Measurements from ENCODE around the gene FOXRED2.

The FOXRED2 gene

GRCh38 chr22:36472689-36473088 is 34.2 kb downstream of the FOXRED2 start:
- Histone ChIP-seq H4K91ac (ENCODE audit: low read length) (no peak overlapping the region), H3K27ac (ENCODE audit: low read length, poor library complexity, severe bottlenecking) (peak overlapping the region; percentile 53), H3K36me3 (ENCODE audit: control insufficient read depth in 1 of 2, insufficient read depth in 2 of 2, low read depth in 1 of 2, low read length in 2 of 2) (peaks cover 54 to 67% of the 10 kb centered on the region in 2 experiments), H3K4me2 (ENCODE audit: low read length, poor library complexity, severe bottlenecking) (no peak overlapping the region), H3K79me1 (replicated peaks; ENCODE audit: low read length, poor library complexity, severe bottlenecking) (peaks cover 19% of the 10 kb centered on the region), H2AFZ (ENCODE audit: low read depth, low read length) (no peak overlapping the region), H3K18ac (ENCODE audit: low read depth in 1 of 2, low read length in 2 of 2) (no peak overlapping the region), H2BK120ac (ENCODE audit: low read depth, low read length) (no peak overlapping the region), H3K9ac (ENCODE audit: low read length) (no peak overlapping the region), H3K27me3 (ENCODE audit: control insufficient read depth in 1 of 2, insufficient read depth in 1 of 2, low read length in 2 of 2) (no peaks in the 10 kb centered on the region), H3K9me3 (ENCODE audit: control insufficient read depth, low read length) (no peaks in the 10 kb centered on the region), H2BK12ac (ENCODE audit: low read length in 2 of 2) (no peak overlapping the region), H4K8ac (ENCODE audit: low read length) (no peak overlapping the region), H3K4me1 (ENCODE audit: control insufficient read depth, insufficient read depth, low read depth, low read length) (peaks cover 27% of the 10 kb centered on the region), H3K14ac (ENCODE audit: low read length in 2 of 2) (no peak overlapping the region), H2AK5ac (ENCODE audit: low read length, severe bottlenecking) (peak overlapping the region; percentile 77), H3K23ac (ENCODE audit: low read length in 2 of 2) (no peak overlapping the region), H3K4me3 (ENCODE audit: insufficient read depth in 1 of 2, low read depth in 1 of 2, low read length in 2 of 2) (no peak overlapping the region), H2BK5ac (ENCODE audit: low read depth, low read length, poor library complexity, severe bottlenecking) (no peak overlapping the region), H2BK15ac (ENCODE audit: low read depth, poor library complexity, severe bottlenecking) (no peak overlapping the region), H3K4ac (ENCODE audit: low read depth in 1 of 2, low read length in 2 of 2) (no peak overlapping the region)
- no peak for DNase-seq
- WGBS: 91% methylated on average over 13 of the region's 13 CpGs

- Histone ChIP-seq H3K18ac (ENCODE audit: low read depth in 1 of 2, low read length in 2 of 2) (no peak overlapping the region), H3K9me3 (ENCODE audit: control insufficient read depth, low read length) (no peaks in the 10 kb centered on the region), H4K91ac (ENCODE audit: low read length) (peak overlapping the region; percentile 6), H3K27ac (ENCODE audit: low read length, poor library complexity, severe bottlenecking) (peak overlapping the region; percentile 53), H3K4me1 (ENCODE audit: control insufficient read depth, insufficient read depth, low read depth, low read length) (peaks cover 40% of the 10 kb centered on the region), H3K36me3 (ENCODE audit: control insufficient read depth in 1 of 2, insufficient read depth in 2 of 2, low read depth in 1 of 2, low read length in 2 of 2) (peaks cover 43 to 60% of the 10 kb centered on the region in 2 experiments), H3K79me1 (replicated peaks; ENCODE audit: low read length, poor library complexity, severe bottlenecking) (peaks cover 14% of the 10 kb centered on the region), H2BK15ac (ENCODE audit: low read depth, poor library complexity, severe bottlenecking) (no peak overlapping the region), H3K4me3 (ENCODE audit: insufficient read depth in 1 of 2, low read depth in 1 of 2, low read length in 2 of 2) (no peak overlapping the region), H3K14ac (ENCODE audit: low read length in 2 of 2) (no peak overlapping the region), H3K23ac (ENCODE audit: low read length in 2 of 2) (peak overlapping the region in 1 of 2 experiments; percentile 25), H4K8ac (ENCODE audit: low read length) (peak overlapping the region; percentile 0), H3K9ac (ENCODE audit: low read length) (peak overlapping the region; percentile 8), H3K4ac (ENCODE audit: low read depth in 1 of 2, low read length in 2 of 2) (no peak overlapping the region), H3K4me2 (ENCODE audit: low read length, poor library complexity, severe bottlenecking) (no peak overlapping the region), H2BK5ac (ENCODE audit: low read depth, low read length, poor library complexity, severe bottlenecking) (no peak overlapping the region), H3K27me3 (ENCODE audit: control insufficient read depth in 1 of 2, insufficient read depth in 1 of 2, low read length in 2 of 2) (no peaks in the 10 kb centered on the region), H2BK12ac (ENCODE audit: low read length in 2 of 2) (peak overlapping the region in 1 of 2 experiments; percentile 70), H2BK120ac (ENCODE audit: low read depth, low read length) (no peak overlapping the region), H2AFZ (ENCODE audit: low read depth, low read length) (no peak overlapping the region), H2AK5ac (ENCODE audit: low read length, severe bottlenecking) (peak overlapping the region; percentile 94)
- DNase-seq: peak; percentile 52
- 65% methylated on average over 13 of the region's 14 CpGs for WGBS
These were observed 35.5 kb downstream of the FOXRED2 start for GRCh38 chr22:36471341-36471821.

GRCh38 chr22:36470994-36471331 is 35.9 kb downstream of the FOXRED2 start:
- Histone ChIP-seq H3K27ac (ENCODE audit: low read length, poor library complexity, severe bottlenecking) (peak overlapping the region; percentile 45), H3K79me1 (replicated peaks; ENCODE audit: low read length, poor library complexity, severe bottlenecking) (peaks cover 14% of the 10 kb centered on the region), H2AK5ac (ENCODE audit: low read length, severe bottlenecking) (peak overlapping the region; percentile 94), H3K9ac (ENCODE audit: low read length) (no peak overlapping the region), H3K4me1 (ENCODE audit: control insufficient read depth, insufficient read depth, low read depth, low read length) (peaks cover 44% of the 10 kb centered on the region), H4K91ac (ENCODE audit: low read length) (peak overlapping the region; percentile 28), H2BK12ac (ENCODE audit: low read length in 2 of 2) (peak overlapping the region in 1 of 2 experiments; percentile 70), H3K36me3 (ENCODE audit: control insufficient read depth in 1 of 2, insufficient read depth in 2 of 2, low read depth in 1 of 2, low read length in 2 of 2) (peaks cover 39 to 55% of the 10 kb centered on the region in 2 experiments), H3K9me3 (ENCODE audit: control insufficient read depth, low read length) (no peaks in the 10 kb centered on the region), H2AFZ (ENCODE audit: low read depth, low read length) (no peak overlapping the region), H3K4ac (ENCODE audit: low read depth in 1 of 2, low read length in 2 of 2) (no peak overlapping the region), H3K18ac (ENCODE audit: low read depth in 1 of 2, low read length in 2 of 2) (no peak overlapping the region), H3K23ac (ENCODE audit: low read length in 2 of 2) (peak overlapping the region in 1 of 2 experiments; percentile 25), H2BK15ac (ENCODE audit: low read depth, poor library complexity, severe bottlenecking) (no peak overlapping the region), H3K14ac (ENCODE audit: low read length in 2 of 2) (no peak overlapping the region), H3K4me3 (ENCODE audit: insufficient read depth in 1 of 2, low read depth in 1 of 2, low read length in 2 of 2) (no peak overlapping the region), H3K27me3 (ENCODE audit: control insufficient read depth in 1 of 2, insufficient read depth in 1 of 2, low read length in 2 of 2) (no peaks in the 10 kb centered on the region), H2BK5ac (ENCODE audit: low read depth, low read length, poor library complexity, severe bottlenecking) (no peak overlapping the region), H2BK120ac (ENCODE audit: low read depth, low read length) (no peak overlapping the region), H4K8ac (ENCODE audit: low read length) (peak overlapping the region; percentile 0), H3K4me2 (ENCODE audit: low read length, poor library complexity, severe bottlenecking) (no peak overlapping the region)
- 67% methylated on average over 10 of the region's 10 CpGs for WGBS
- DNase-seq: peak; percentile 51

GRCh38 chr22:36470162-36470993 is 36.5 kb downstream of the FOXRED2 start:
- H2AFZ ChIP-seq (ENCODE audit: low read depth, low read length): no peak overlapping the region
- H3K14ac ChIP-seq (ENCODE audit: low read length in 2 of 2): peak overlapping the region in 1 of 2 experiments; percentile 99
- peak overlapping the region; percentile 94 for H2AK5ac ChIP-seq (ENCODE audit: low read length, severe bottlenecking)
- H2BK15ac ChIP-seq (ENCODE audit: low read depth, poor library complexity, severe bottlenecking): no peak overlapping the region
- H3K36me3 ChIP-seq (ENCODE audit: control insufficient read depth in 1 of 2, insufficient read depth in 2 of 2, low read depth in 1 of 2, low read length in 2 of 2): peaks cover 34 to 50% of the 10 kb centered on the region in 2 experiments
- peak overlapping the region; percentile 34 for H2BK5ac ChIP-seq (ENCODE audit: low read depth, low read length, poor library complexity, severe bottlenecking)
- 48% methylated on average over 10 of the region's 14 CpGs for WGBS
- H3K9me3 ChIP-seq (ENCODE audit: control insufficient read depth, low read length): no peaks in the 10 kb centered on the region
- H3K4ac ChIP-seq (ENCODE audit: low read depth in 1 of 2, low read length in 2 of 2): peak overlapping the region; percentile 42 to 96
- H3K4me1 ChIP-seq (ENCODE audit: control insufficient read depth, insufficient read depth, low read depth, low read length): peaks cover 49% of the 10 kb centered on the region
- peak overlapping the region; percentile 61 for H3K27ac ChIP-seq (ENCODE audit: low read length, poor library complexity, severe bottlenecking)
- peak; percentile 90 for DNase-seq
- peak overlapping the region; percentile 91 to 97 for H3K18ac ChIP-seq (ENCODE audit: low read depth in 1 of 2, low read length in 2 of 2)
- H3K4me2 ChIP-seq (ENCODE audit: low read length, poor library complexity, severe bottlenecking): no peak overlapping the region
- peak overlapping the region; percentile 98 for H4K91ac ChIP-seq (ENCODE audit: low read length)
- no peak overlapping the region for H2BK120ac ChIP-seq (ENCODE audit: low read depth, low read length)
- no peak overlapping the region for H3K23ac ChIP-seq (ENCODE audit: low read length in 2 of 2)
- H2BK12ac ChIP-seq (ENCODE audit: low read length in 2 of 2): peak overlapping the region; percentile 84 to 99
- no peaks in the 10 kb centered on the region for H3K27me3 ChIP-seq (ENCODE audit: control insufficient read depth in 1 of 2, insufficient read depth in 1 of 2, low read length in 2 of 2)
- H3K9ac ChIP-seq (ENCODE audit: low read length): peak overlapping the region; percentile 71
- H3K79me1 ChIP-seq (replicated peaks; ENCODE audit: low read length, poor library complexity, severe bottlenecking): peaks cover 12% of the 10 kb centered on the region
- peak overlapping the region; percentile 99 for H4K8ac ChIP-seq (ENCODE audit: low read length)
- H3K4me3 ChIP-seq (ENCODE audit: insufficient read depth in 1 of 2, low read depth in 1 of 2, low read length in 2 of 2): no peak overlapping the region

All from mesenchymal stem cell (in vitro differentiated cells and primary cell).